Measurements from ENCODE around the gene MRPL36.

DNA sequence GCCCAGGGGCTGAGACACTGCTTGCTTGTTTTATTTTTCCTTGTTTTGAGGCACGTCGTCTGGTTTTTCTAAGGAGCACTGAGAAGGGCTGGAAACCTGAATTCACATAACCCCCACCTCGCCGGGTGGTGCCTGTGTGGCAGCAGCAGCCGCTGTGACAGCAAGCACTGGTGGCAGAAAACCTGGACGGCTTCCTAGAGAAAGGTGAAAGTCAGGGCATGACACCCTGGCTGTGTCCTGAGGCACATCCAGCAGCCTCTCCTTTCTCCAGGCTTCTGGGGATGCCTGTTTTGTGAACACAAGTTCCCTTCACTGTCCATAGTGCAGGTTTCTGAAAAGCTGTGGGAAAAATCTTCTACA, 29.2 kb downstream of the MRPL36 start:
- TF ChIP-seq, protein P1, sequence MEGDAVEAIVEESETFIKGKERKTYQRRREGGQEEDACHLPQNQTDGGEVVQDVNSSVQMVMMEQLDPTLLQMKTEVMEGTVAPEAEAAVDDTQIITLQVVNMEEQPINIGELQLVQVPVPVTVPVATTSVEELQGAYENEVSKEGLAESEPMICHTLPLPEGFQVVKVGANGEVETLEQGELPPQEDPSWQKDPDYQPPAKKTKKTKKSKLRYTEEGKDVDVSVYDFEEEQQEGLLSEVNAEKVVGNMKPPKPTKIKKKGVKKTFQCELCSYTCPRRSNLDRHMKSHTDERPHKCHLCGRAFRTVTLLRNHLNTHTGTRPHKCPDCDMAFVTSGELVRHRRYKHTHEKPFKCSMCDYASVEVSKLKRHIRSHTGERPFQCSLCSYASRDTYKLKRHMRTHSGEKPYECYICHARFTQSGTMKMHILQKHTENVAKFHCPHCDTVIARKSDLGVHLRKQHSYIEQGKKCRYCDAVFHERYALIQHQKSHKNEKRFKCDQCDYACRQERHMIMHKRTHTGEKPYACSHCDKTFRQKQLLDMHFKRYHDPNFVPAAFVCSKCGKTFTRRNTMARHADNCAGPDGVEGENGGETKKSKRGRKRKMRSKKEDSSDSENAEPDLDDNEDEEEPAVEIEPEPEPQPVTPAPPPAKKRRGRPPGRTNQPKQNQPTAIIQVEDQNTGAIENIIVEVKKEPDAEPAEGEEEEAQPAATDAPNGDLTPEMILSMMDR (IDR thresholded peaks at IDR 0.05; ENCODE audit: low read length): no peak
- no peak for TF ChIP-seq EZH2 (optimal IDR thresholded peaks at IDR 0.05; ENCODE audit: low read depth, low read length)
- no peak for TF ChIP-seq EZH2phosphoT487 (IDR thresholded peaks at IDR 0.05; ENCODE audit: low read length)
